Measurements from ENCODE around the gene EVI5L. TPM values are rescaled to one million over a fixed set of nuclear protein-coding genes. Genes with fewer than 3 reads are reported as not detected.

EVI5L gene
- total and polyA plus RNA-seq, 2 of the 4 experiments (the other 2 are of a cell fraction): 12.7 to 14.6 TPM

- Histone ChIP-seq H3K9me1 (ENCODE audit: insufficient read depth, low read length) (no peaks in the 10 kb centered on the region), H3K18ac (ENCODE audit: low read depth, low read length) (no peak overlapping the region), H3K14ac (replicated peaks; ENCODE audit: low read depth, low read length) (no peak overlapping the region), H2BK5ac (ENCODE audit: low read depth, low read length, poor library complexity, severe bottlenecking) (no peak overlapping the region), H3K9ac (ENCODE audit: low read depth, low read length) (no peak overlapping the region), H2AK9ac (replicated peaks; ENCODE audit: low read depth, low read length, poor library complexity) (no peak overlapping the region), H4K8ac (ENCODE audit: low read depth in 2 of 2, low read length in 2 of 2) (no peak overlapping the region), H2BK120ac (ENCODE audit: low read depth, low read length) (no peak overlapping the region), H2AK5ac (ENCODE audit: low read depth, low read length) (no peak overlapping the region), H3K9me3 (ENCODE audit: control insufficient read depth, insufficient read depth, low read length) (peaks cover 3% of the 10 kb centered on the region; the same call in 1 of the 2 replicates), H3K4me2 (ENCODE audit: low read depth, low read length) (no peak overlapping the region), H4K20me1 (ENCODE audit: insufficient read depth, low read length) (no peaks in the 10 kb centered on the region), H2BK20ac (ENCODE audit: low read depth, low read length) (no peak overlapping the region), H3K4me1 (ENCODE audit: control insufficient read depth, insufficient read depth, low read length) (0 out of 2 replicates have a peak, but pooled peaks cover 1% of the 10 kb centered on the region), H3K4ac (ENCODE audit: low read depth, low read length) (no peak overlapping the region), H3K27ac (ENCODE audit: insufficient read depth, low read length) (no peak overlapping the region), H4K91ac (ENCODE audit: insufficient read depth, low read depth, low read length) (no peak overlapping the region), H3K56ac (ENCODE audit: extremely low read depth, insufficient read depth, low read length) (no peak overlapping the region), H2AFZ (replicated peaks; ENCODE audit: low read length, poor library complexity) (no peak overlapping the region), H4K5ac (ENCODE audit: low read depth, low read length) (no peak overlapping the region), H3K4me3 (ENCODE audit: insufficient read depth, low read depth, low read length) (no peak overlapping the region), H3K23ac (ENCODE audit: low read depth, low read length) (no peak overlapping the region), H3K79me1 (ENCODE audit: low read depth in 1 of 2, low read length in 2 of 2) (no peaks in the 10 kb centered on the region), H3K36me3 (ENCODE audit: control insufficient read depth, insufficient read depth, low read length) (no peaks in the 10 kb centered on the region), H3K27me3 (ENCODE audit: control insufficient read depth, insufficient read depth, low read length) (no peaks in the 10 kb centered on the region), H2BK15ac (ENCODE audit: low read depth, low read length) (no peak overlapping the region)
- no peak for TF ChIP-seq MAFK (IDR thresholded peaks at IDR 0.05; ENCODE audit: low read depth, low read length)
- no peak for TF ChIP-seq ELK1 (IDR thresholded peaks at IDR 0.05; ENCODE audit: borderline replicate concordance, low read depth, low read length)
- TF ChIP-seq CTCF (conservative IDR thresholded peaks at IDR 0.05; ENCODE audit: low read depth, low read length): no peak
- no peak for TF ChIP-seq USF2 (IDR thresholded peaks at IDR 0.05; ENCODE audit: low read depth, low read length)
- TF ChIP-seq MAZ (IDR thresholded peaks at IDR 0.05; ENCODE audit: borderline replicate concordance, low read depth, low read length): no peak
- TF ChIP-seq BHLHE40 (IDR thresholded peaks at IDR 0.05; ENCODE audit: low read depth, low read length): no peak
- no peak for TF ChIP-seq RAD21 (IDR thresholded peaks at IDR 0.05; ENCODE audit: low read length)
- TF ChIP-seq SMC3 (IDR thresholded peaks at IDR 0.05; ENCODE audit: low read depth, low read length): no peak
- no peak for TF ChIP-seq RCOR1 (IDR thresholded peaks at IDR 0.05; ENCODE audit: insufficient replicate concordance, low read length)
- no peak for TF ChIP-seq NFE2L2 (IDR thresholded peaks at IDR 0.05; ENCODE audit: low read depth, low read length)
- TF ChIP-seq CHD1 (IDR thresholded peaks at IDR 0.05; ENCODE audit: low read depth, low read length): no peak
- no peak for TF ChIP-seq CEBPB (IDR thresholded peaks at IDR 0.05; ENCODE audit: low read depth, low read length)
- no peak for TF ChIP-seq MXI1 (IDR thresholded peaks at IDR 0.05; ENCODE audit: borderline replicate concordance, low read depth, low read length)
- TF ChIP-seq POLR2A (IDR thresholded peaks at IDR 0.05; ENCODE audit: low read depth, low read length): no peak
- TF ChIP-seq FOS (IDR thresholded peaks at IDR 0.05; ENCODE audit: low read depth, low read length): no peak
- TF ChIP-seq RFX5 (IDR thresholded peaks at IDR 0.05; ENCODE audit: low read depth, low read length): no peak
- no CpG with 5 or more reads among the region's 5 CpGs for WGBS, 2 experiments (ENCODE audit: extremely low coverage in 2 of 2, insufficient read length in 1 of 2)
- no peak for ATAC-seq (ENCODE audit: low read depth)
- no TSS peak for BruUV-seq (replicated peaks)
- dilution Hi-C loops (cut with HindIII; ENCODE audit: low sequenced_read_pairs, unreplicated experiment): no loop called here
- DNase-seq: no peak
- in situ Hi-C loops (cut with MboI; ENCODE audit: low sequenced_read_pairs): loop anchor here (10.0 to 25.0 kb wide), 2 partner anchors 443 to 696 kb away; no protein-coding TSS in a partner anchor
- ChIA-PET POLR2A (ENCODE audit: unreplicated experiment) (no interaction called here), CTCF (no interaction called here)
- intact Hi-C loops (cut with micrococcal nuclease): no loop called here
These were observed 21.9 kb upstream of the EVI5L start for GRCh38 chr19:7808108-7808507.
